ENCODE data around the gene PPARD.
"Not testable (repeated sequence)": the region's sequence is repeated elsewhere in the genome, so short reads cannot be mapped to it uniquely, and the experiment has no call there.

PPARD gene

GRCh38 chr6:35419961-35420360 lies 77.6 kb downstream of the PPARD start:
- H3K4me1 ChIP-seq (ENCODE audit: insufficient read depth, low read length), result no peaks in the 10 kb centered on the region
- H3K9me3 ChIP-seq (ENCODE audit: low read length), result no peaks in the 10 kb centered on the region
- H3K4me3 ChIP-seq (ENCODE audit: low read length), result no peak overlapping the region
- H3K27me3 ChIP-seq (ENCODE audit: insufficient read depth, low read length), result no peaks in the 10 kb centered on the region
- no peak overlapping the region for H2AFZ ChIP-seq (ENCODE audit: low read depth, low read length)
- H3K36me3 ChIP-seq (ENCODE audit: insufficient read depth, low read length), result peaks cover 10% of the 10 kb centered on the region

DNA sequence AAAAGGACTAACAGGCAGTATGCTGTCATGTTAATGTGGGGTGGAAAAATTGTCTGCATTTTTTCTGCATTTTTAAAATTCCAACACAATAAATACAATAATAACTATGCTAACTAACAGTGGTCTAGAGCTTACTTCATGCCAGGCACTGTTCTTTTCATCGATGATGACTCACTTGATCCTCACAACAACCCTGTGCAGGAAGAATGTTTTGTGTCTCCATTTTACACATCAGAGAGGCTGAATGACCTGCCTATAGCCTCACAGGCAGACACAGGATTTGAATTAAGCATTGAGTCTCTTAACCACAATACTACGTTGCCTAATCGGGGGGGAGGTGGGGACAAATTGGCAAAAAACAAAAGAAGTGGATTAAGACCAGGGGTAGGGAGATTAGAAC lies 82.9 kb downstream of the PPARD start:
- Histone ChIP-seq H3K27me3 (ENCODE audit: insufficient read depth, low read length) (no peaks in the 10 kb centered on the region), H3K9me3 (ENCODE audit: low read length) (peaks cover 8% of the 10 kb centered on the region), H2AFZ (ENCODE audit: low read depth, low read length) (no peak overlapping the region), H3K36me3 (ENCODE audit: insufficient read depth, low read length) (peaks cover 15% of the 10 kb centered on the region), H3K4me1 (ENCODE audit: insufficient read depth, low read length) (peaks cover 6% of the 10 kb centered on the region), H3K4me3 (ENCODE audit: low read length) (no peak overlapping the region)

DNA sequence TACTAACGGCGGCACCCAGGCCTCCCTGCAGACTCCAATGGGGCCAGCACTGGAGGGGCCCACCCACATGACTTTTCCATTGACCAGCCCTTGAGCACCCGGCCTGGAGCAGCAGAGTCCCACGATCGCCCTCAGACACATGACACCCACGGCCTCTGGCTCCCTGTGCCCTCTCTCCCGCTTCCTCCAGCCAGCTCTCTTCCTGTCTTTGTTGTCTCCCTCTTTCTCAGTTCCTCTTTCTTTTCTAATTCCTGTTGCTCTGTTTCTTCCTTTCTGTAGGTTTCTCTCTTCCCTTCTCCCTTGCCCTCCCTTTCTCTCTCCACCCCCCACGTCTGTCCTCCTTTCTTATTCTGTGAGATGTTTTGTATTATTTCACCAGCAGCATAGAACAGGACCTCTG lies 83.7 kb downstream of the PPARD start:
- Histone ChIP-seq H3K27me3 (ENCODE audit: insufficient read depth, low read length) (no peaks in the 10 kb centered on the region), H3K4me3 (ENCODE audit: low read length) (no peak overlapping the region), H3K36me3 (ENCODE audit: insufficient read depth, low read length) (peaks cover 15% of the 10 kb centered on the region)

GRCh38 chr6:35427435-35427834 lies 85.1 kb downstream of the PPARD start:
- no peak overlapping the region for H2AFZ ChIP-seq (ENCODE audit: low read depth, low read length)
- no peak overlapping the region for H3K4me3 ChIP-seq (ENCODE audit: low read length)
- H3K36me3 ChIP-seq (ENCODE audit: insufficient read depth, low read length), result peaks cover 10% of the 10 kb centered on the region
- no peaks in the 10 kb centered on the region for H3K27me3 ChIP-seq (ENCODE audit: insufficient read depth, low read length)
- H3K4me1 ChIP-seq (ENCODE audit: insufficient read depth, low read length), result peaks cover 6% of the 10 kb centered on the region
- peaks cover 8% of the 10 kb centered on the region for H3K9me3 ChIP-seq (ENCODE audit: low read length)

More for the DNA sequence above, 83.7 kb downstream of the PPARD start:
- peaks cover 8% of the 10 kb centered on the region for H3K9me3 ChIP-seq (ENCODE audit: low read length)
- H3K4me1 ChIP-seq (ENCODE audit: insufficient read depth, low read length), result peaks cover 6% of the 10 kb centered on the region
- H2AFZ ChIP-seq (ENCODE audit: low read depth, low read length), result no peak overlapping the region

DNA sequence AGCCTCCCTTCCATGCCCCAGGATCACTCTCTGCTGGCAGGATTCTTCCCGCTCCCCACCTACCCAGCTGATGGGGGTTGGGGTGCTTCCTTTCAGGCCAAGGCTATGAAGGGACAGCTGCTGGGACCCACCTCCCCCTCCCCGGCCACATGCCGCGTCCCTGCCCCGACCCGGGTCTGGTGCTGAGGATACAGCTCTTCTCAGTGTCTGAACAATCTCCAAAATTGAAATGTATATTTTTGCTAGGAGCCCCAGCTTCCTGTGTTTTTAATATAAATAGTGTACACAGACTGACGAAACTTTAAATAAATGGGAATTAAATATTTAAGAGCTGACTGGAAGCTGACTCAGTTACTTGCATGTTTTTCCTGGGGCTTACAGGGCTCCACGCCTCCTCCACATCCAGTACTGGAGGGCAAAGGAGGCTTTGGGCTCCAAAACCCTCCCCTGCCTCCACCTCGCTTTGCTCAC lies 85.5 kb downstream of the PPARD start:
- Histone ChIP-seq H2AFZ (ENCODE audit: low read depth, low read length) (no peak overlapping the region), H3K4me1 (ENCODE audit: insufficient read depth, low read length) (peaks cover 6% of the 10 kb centered on the region), H3K4me3 (ENCODE audit: low read length) (no peak overlapping the region), H3K9me3 (ENCODE audit: low read length) (peaks cover 8% of the 10 kb centered on the region), H3K27me3 (ENCODE audit: insufficient read depth, low read length) (no peaks in the 10 kb centered on the region), H3K36me3 (ENCODE audit: insufficient read depth, low read length) (peaks cover 10% of the 10 kb centered on the region)

- Histone ChIP-seq H3K4me3 (ENCODE audit: low read length) (no peak overlapping the region), H3K4me1 (ENCODE audit: insufficient read depth, low read length) (peaks cover 6% of the 10 kb centered on the region), H3K36me3 (ENCODE audit: insufficient read depth, low read length) (peaks cover 10% of the 10 kb centered on the region)
Observed at GRCh38 chr6:35428421-35429149, 86.2 kb downstream of the PPARD start.

GRCh38 chr6:35429463-35429862 lies 87.1 kb downstream of the PPARD start:
- H3K9me3 ChIP-seq (ENCODE audit: low read length), result peaks cover 8% of the 10 kb centered on the region
- peaks cover 6% of the 10 kb centered on the region for H3K4me1 ChIP-seq (ENCODE audit: insufficient read depth, low read length)
- H3K4me3 ChIP-seq (ENCODE audit: low read length), result no peak overlapping the region
- H3K27me3 ChIP-seq (ENCODE audit: insufficient read depth, low read length), result no peaks in the 10 kb centered on the region
- no peak overlapping the region for H2AFZ ChIP-seq (ENCODE audit: low read depth, low read length)
- peaks cover 6% of the 10 kb centered on the region for H3K36me3 ChIP-seq (ENCODE audit: insufficient read depth, low read length)

More at GRCh38 chr6:35428421-35429149, 86.2 kb downstream of the PPARD start:
- Histone ChIP-seq H3K27me3 (ENCODE audit: insufficient read depth, low read length) (no peaks in the 10 kb centered on the region), H2AFZ (ENCODE audit: low read depth, low read length) (no peak overlapping the region), H3K9me3 (ENCODE audit: low read length) (peaks cover 8% of the 10 kb centered on the region)

DNA sequence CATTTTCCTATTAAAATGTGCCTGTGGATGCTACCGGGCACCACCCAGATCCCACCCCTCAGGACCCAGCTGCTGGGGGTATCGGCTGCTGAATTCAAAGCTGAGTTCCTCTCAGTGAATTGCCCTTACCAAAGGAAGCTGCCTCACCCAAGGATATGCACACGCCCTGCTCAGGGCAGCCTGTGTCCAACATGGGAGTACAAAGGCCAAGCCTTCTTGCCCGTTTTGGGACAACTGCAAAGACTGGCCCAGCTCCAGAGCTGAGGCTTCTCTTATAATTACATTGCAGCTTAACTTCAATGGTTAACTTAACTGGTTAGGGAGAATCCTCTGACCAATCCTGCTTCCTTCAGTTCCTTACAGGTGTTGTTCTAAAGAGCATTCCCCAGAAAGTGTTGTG lies 89.9 kb downstream of the PPARD start:
- no peaks in the 10 kb centered on the region for H3K4me1 ChIP-seq (ENCODE audit: insufficient read depth, low read length)
- no peak overlapping the region for H3K4me3 ChIP-seq (ENCODE audit: low read length)
- no peaks in the 10 kb centered on the region for H3K27me3 ChIP-seq (ENCODE audit: insufficient read depth, low read length)
- peaks cover 8% of the 10 kb centered on the region for H3K9me3 ChIP-seq (ENCODE audit: low read length)
- no peaks in the 10 kb centered on the region for H3K36me3 ChIP-seq (ENCODE audit: insufficient read depth, low read length)
- H2AFZ ChIP-seq (ENCODE audit: low read depth, low read length), result no peak overlapping the region

GRCh38 chr6:35432702-35433101 lies 90.3 kb downstream of the PPARD start:
- not testable (repeated sequence) for H3K9me3 ChIP-seq (ENCODE audit: low read length)

DNA sequence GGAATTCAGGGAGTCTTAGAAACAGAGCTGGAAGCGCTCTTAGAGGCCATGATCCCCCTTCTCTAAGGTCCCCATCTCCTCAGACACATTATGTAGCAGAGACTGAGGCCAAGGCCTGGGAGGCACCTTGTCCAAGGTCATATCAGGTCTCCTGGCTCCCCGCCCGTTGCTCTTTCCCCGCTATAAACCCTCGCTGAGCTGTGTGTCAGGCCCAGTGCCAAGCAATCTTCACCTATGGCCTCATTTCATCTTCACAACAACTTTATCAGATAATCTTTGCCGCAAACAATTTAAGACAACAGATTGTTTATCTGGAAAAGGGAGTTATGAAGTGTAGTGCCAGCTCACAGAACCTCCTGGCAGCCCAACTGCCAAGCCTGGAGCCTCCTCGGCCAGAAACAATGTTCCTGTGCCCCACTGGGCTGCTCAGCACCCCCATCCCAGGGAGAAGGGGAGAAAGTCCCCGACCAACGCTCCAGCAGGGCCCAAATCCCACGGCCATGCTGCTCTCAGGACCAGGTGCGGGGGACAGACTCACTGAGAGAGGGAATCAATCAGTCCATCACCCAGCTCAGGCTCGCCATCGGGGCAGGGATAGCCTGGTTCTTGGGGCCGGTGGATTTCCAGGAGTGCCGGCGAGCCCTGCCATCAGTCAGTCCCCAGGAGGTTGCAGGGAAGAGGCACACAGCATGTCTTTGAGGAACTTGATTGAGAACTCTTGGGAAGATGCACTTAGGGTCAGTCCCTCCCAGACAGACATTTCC lies 92.9 kb downstream of the PPARD start:
- H3K4me3 ChIP-seq (ENCODE audit: low read length), result no peak overlapping the region
- H3K4me1 ChIP-seq (ENCODE audit: insufficient read depth, low read length), result no peaks in the 10 kb centered on the region
- H2AFZ ChIP-seq (ENCODE audit: low read depth, low read length), result no peak overlapping the region
- H3K9me3 ChIP-seq (ENCODE audit: low read length), result no peaks in the 10 kb centered on the region
- no peaks in the 10 kb centered on the region for H3K36me3 ChIP-seq (ENCODE audit: insufficient read depth, low read length)
- no peaks in the 10 kb centered on the region for H3K27me3 ChIP-seq (ENCODE audit: insufficient read depth, low read length)

More at GRCh38 chr6:35432702-35433101, 90.3 kb downstream of the PPARD start:
- H3K4me3 ChIP-seq (ENCODE audit: low read length); H2AFZ ChIP-seq (ENCODE audit: low read depth, low read length); H3K36me3 ChIP-seq (ENCODE audit: insufficient read depth, low read length); H3K4me1 ChIP-seq (ENCODE audit: insufficient read depth, low read length); H3K27me3 ChIP-seq (ENCODE audit: insufficient read depth, low read length): not testable (repeated sequence)

GRCh38 chr6:35436071-35436857 lies 93.9 kb downstream of the PPARD start:
- H2AFZ ChIP-seq (ENCODE audit: low read depth, low read length), result no peak overlapping the region
- no peak overlapping the region for H3K4me3 ChIP-seq (ENCODE audit: low read length)
- H3K9me3 ChIP-seq (ENCODE audit: low read length), result no peaks in the 10 kb centered on the region
- no peaks in the 10 kb centered on the region for H3K36me3 ChIP-seq (ENCODE audit: insufficient read depth, low read length)
- H3K4me1 ChIP-seq (ENCODE audit: insufficient read depth, low read length), result no peaks in the 10 kb centered on the region
- H3K27me3 ChIP-seq (ENCODE audit: insufficient read depth, low read length), result no peaks in the 10 kb centered on the region

- not testable (repeated sequence) for H3K9me3 ChIP-seq (ENCODE audit: low read length); H3K4me1 ChIP-seq (ENCODE audit: insufficient read depth, low read length); H2AFZ ChIP-seq (ENCODE audit: low read depth, low read length); H3K4me3 ChIP-seq (ENCODE audit: low read length); H3K36me3 ChIP-seq (ENCODE audit: insufficient read depth, low read length); H3K27me3 ChIP-seq (ENCODE audit: insufficient read depth, low read length)
Observed at GRCh38 chr6:35438378-35439065, 96.2 kb downstream of the PPARD start.

Data from neuron (in vitro differentiated cells).